ENCODE data around the gene ERG28. TPM values are rescaled to one million over a fixed set of nuclear protein-coding genes. Genes with fewer than 3 reads are reported as not detected.

Gene ERG28
- total and polyA plus RNA-seq, 3 experiments from 2014 or later, result 18.5 to 31.4 (median 18.8) TPM

- Mint-ChIP-seq H3K9me3 (no peaks in the 10 kb centered on the region), H3K4me1 (no peaks in the 10 kb centered on the region), H3K36me3 (peaks cover 0 to 2% (median 0%) of the 10 kb centered on the region in 3 donors), H3K4me3 (no peak overlapping the region), H3K27ac (no peak overlapping the region), H3K27me3 (no peaks in the 10 kb centered on the region)
- Histone ChIP-seq H3K36me3 (ENCODE audit: insufficient read depth, low read length) (no peaks in the 10 kb centered on the region), H3K4me1 (ENCODE audit: insufficient read depth, low read length) (no peaks in the 10 kb centered on the region), H3K4me3 (ENCODE audit: low read length) (no peak overlapping the region), H3K27me3 (ENCODE audit: insufficient read depth, low read length, poor library complexity, severe bottlenecking) (no peaks in the 10 kb centered on the region), H3K9me3 (ENCODE audit: low read length) (no peaks in the 10 kb centered on the region), H3K27ac (ENCODE audit: low read depth, low read length) (no peak overlapping the region)
- ChIA-PET POLR2A (no interaction called here), CTCF (no interaction called here)
- no peak for DNase-seq
Observed at GRCh38 chr14:75631453-75631831, 29.2 kb downstream of the ERG28 start.

DNA sequence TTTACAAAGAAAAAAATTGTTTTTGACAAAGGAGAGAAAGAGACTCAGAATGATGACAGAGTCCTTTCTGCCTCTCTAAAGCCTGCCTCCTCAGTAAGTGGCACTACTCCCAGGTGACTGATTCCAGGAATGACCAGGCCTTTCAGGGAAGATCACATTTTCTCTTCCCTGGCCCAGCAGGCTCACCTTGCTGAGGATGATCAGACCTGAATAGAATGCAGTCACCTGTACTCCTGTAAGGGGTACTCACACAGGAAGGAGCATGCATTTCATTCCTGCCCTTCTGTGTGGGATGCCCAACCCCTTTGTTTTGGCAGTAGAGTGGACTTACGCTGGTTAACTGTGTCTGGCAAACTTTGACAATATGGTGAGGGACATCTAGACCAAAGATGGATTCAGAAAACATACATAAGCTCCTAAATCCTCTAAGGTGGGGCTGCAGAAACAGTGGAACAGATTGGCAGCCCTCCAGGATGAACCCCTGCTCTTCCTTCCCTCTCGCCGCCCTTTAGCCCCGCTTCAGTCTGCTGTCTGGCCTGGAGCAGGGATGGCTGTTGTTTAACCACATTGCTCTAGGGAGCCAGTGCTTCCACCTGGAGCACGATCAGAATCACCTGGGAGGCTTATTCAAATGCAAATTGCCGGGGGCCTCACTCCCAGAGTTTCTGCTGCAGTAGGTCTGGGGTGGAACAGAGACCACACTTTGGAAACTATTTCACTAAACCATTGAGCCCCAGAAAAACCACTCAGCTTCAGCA lies 29.8 kb downstream of the ERG28 start:
- no peak overlapping the region for H3K27ac ChIP-seq (ENCODE audit: low read depth, low read length)
- H3K27me3 ChIP-seq (ENCODE audit: insufficient read depth, low read length, poor library complexity, severe bottlenecking), result no peaks in the 10 kb centered on the region
- no peaks in the 10 kb centered on the region for H3K9me3 ChIP-seq (ENCODE audit: low read length)
- H3K36me3 ChIP-seq (ENCODE audit: insufficient read depth, low read length), result no peaks in the 10 kb centered on the region
- no peak for DNase-seq
- Mint-ChIP-seq H3K36me3 (peaks cover 0 to 2% (median 0%) of the 10 kb centered on the region in 3 donors), H3K9me3 (no peaks in the 10 kb centered on the region), H3K27me3 (no peaks in the 10 kb centered on the region), H3K4me1 (no peaks in the 10 kb centered on the region), H3K27ac (no peak overlapping the region), H3K4me3 (no peak overlapping the region)
- H3K4me1 ChIP-seq (ENCODE audit: insufficient read depth, low read length), result no peaks in the 10 kb centered on the region
- no peak overlapping the region for H3K4me3 ChIP-seq (ENCODE audit: low read length)
- ChIA-PET POLR2A (no interaction called here), CTCF (no interaction called here)

DNA sequence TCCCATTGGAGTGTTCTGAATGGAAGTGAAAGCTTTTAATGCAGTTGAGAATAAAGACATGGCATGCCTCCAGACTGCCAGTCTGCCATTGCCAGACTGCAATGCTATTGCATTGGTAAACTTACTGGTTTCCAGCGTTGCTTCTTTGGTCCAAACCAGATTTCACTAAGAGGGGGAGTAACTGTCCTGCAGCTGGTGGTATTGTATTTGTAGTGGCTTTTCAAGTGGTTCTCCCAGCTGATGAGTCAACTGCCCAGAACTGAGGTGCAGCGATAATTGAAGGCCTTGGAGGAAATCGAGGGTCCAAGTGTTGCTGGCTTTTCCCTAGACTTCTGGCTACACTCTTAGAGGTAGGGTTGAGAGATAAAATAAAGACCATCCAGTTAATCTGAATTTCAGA lies 31.9 kb downstream of the ERG28 start:
- H3K9me3 ChIP-seq (ENCODE audit: low read length), result no peaks in the 10 kb centered on the region
- no peaks in the 10 kb centered on the region for H3K4me1 Mint-ChIP-seq
- no peak overlapping the region for H3K27ac ChIP-seq (ENCODE audit: low read depth, low read length)
- no peak overlapping the region for H3K4me3 ChIP-seq (ENCODE audit: low read length)
- no peaks in the 10 kb centered on the region for H3K9me3 Mint-ChIP-seq
- H3K27me3 ChIP-seq (ENCODE audit: insufficient read depth, low read length, poor library complexity, severe bottlenecking), result no peaks in the 10 kb centered on the region
- H3K36me3 Mint-ChIP-seq, result peaks cover 0 to 2% (median 0%) of the 10 kb centered on the region in 3 donors
- no peak overlapping the region for H3K4me3 Mint-ChIP-seq
- CTCF ChIA-PET, result no interaction called here
- H3K27me3 Mint-ChIP-seq, result no peaks in the 10 kb centered on the region
- H3K4me1 ChIP-seq (ENCODE audit: insufficient read depth, low read length), result no peaks in the 10 kb centered on the region
- POLR2A ChIA-PET, result no interaction called here
- H3K36me3 ChIP-seq (ENCODE audit: insufficient read depth, low read length), result no peaks in the 10 kb centered on the region
- no peak overlapping the region for H3K27ac Mint-ChIP-seq
- no peak for DNase-seq

- no peaks in the 10 kb centered on the region for H3K36me3 Mint-ChIP-seq
- H3K27me3 Mint-ChIP-seq, result no peaks in the 10 kb centered on the region
- ChIA-PET CTCF (interaction anchor here (2.0 kb wide), 1 partner anchor 28 kb away, joined by 6 read pairs; no protein-coding TSS in a partner anchor), POLR2A (no interaction called here)
- no peak overlapping the region for H3K27ac Mint-ChIP-seq
- no peak for DNase-seq
- Histone ChIP-seq H3K9me3 (ENCODE audit: low read length) (no peaks in the 10 kb centered on the region), H3K4me1 (ENCODE audit: insufficient read depth, low read length) (no peaks in the 10 kb centered on the region), H3K27me3 (ENCODE audit: insufficient read depth, low read length, poor library complexity, severe bottlenecking) (no peaks in the 10 kb centered on the region), H3K4me3 (ENCODE audit: low read length) (no peak overlapping the region), H3K27ac (ENCODE audit: low read depth, low read length) (no peak overlapping the region), H3K36me3 (ENCODE audit: insufficient read depth, low read length) (no peaks in the 10 kb centered on the region)
- H3K4me1 Mint-ChIP-seq, result no peaks in the 10 kb centered on the region
- no peaks in the 10 kb centered on the region for H3K9me3 Mint-ChIP-seq
- no peak overlapping the region for H3K4me3 Mint-ChIP-seq
Observed at GRCh38 chr14:75627406-75627805, 33.3 kb downstream of the ERG28 start.

DNA sequence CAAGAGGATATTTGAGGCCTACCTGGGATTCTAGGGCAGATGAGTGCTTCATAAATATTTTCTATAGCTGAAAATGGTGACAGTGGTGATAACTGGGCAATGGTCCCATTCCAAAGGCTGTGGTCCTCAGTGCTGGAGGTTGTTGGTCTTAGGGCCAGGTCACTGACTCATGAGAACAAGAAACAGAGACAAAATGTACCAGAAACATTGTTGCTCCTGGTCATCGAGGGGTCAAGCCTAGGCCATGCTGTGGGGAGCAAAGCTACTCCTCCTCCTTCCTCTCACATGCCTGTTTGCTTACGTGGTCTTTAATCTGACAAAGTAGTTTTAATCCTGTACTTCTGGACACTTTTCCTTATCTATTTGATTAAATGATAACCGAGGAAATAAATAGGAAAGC lies 33.8 kb downstream of the ERG28 start:
- no peaks in the 10 kb centered on the region for H3K27me3 Mint-ChIP-seq
- Histone ChIP-seq H3K4me1 (ENCODE audit: insufficient read depth, low read length) (no peaks in the 10 kb centered on the region), H3K4me3 (ENCODE audit: low read length) (no peak overlapping the region), H3K27me3 (ENCODE audit: insufficient read depth, low read length, poor library complexity, severe bottlenecking) (no peaks in the 10 kb centered on the region), H3K27ac (ENCODE audit: low read depth, low read length) (no peak overlapping the region), H3K36me3 (ENCODE audit: insufficient read depth, low read length) (no peaks in the 10 kb centered on the region), H3K9me3 (ENCODE audit: low read length) (no peaks in the 10 kb centered on the region)
- H3K4me1 Mint-ChIP-seq, result no peaks in the 10 kb centered on the region
- H3K9me3 Mint-ChIP-seq, result no peaks in the 10 kb centered on the region
- H3K36me3 Mint-ChIP-seq, result no peaks in the 10 kb centered on the region
- ChIA-PET CTCF (interaction anchor here (2.0 kb wide), 1 partner anchor 28 kb away, joined by 6 read pairs; no protein-coding TSS in a partner anchor), POLR2A (no interaction called here)
- DNase-seq, result no peak
- H3K27ac Mint-ChIP-seq, result no peak overlapping the region
- no peak overlapping the region for H3K4me3 Mint-ChIP-seq

DNA sequence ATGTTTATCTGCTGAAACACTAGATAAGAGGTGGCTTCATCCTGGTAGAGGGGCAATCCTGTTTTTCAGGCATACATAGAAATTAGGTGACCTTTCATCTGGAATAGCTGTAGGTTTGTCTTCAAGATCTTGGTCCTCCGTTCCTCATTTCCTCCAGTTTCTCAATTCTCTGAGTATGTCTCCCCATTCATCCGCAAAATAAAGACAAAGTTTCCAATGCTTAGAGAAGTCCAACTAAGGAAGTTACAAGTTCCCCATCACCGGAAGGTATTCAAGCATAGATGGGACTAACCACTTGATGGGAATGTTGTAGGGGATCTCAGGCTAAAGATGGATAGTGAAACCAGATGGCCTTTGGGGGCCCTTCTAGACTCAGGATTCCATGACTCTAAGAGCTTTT lies 34.3 kb downstream of the ERG28 start:
- DNase-seq, result no peak
- H3K27me3 Mint-ChIP-seq, result no peaks in the 10 kb centered on the region
- H3K4me3 Mint-ChIP-seq, result no peak overlapping the region
- Histone ChIP-seq H3K4me1 (ENCODE audit: insufficient read depth, low read length) (no peaks in the 10 kb centered on the region), H3K27ac (ENCODE audit: low read depth, low read length) (no peak overlapping the region), H3K9me3 (ENCODE audit: low read length) (no peaks in the 10 kb centered on the region), H3K36me3 (ENCODE audit: insufficient read depth, low read length) (no peaks in the 10 kb centered on the region), H3K4me3 (ENCODE audit: low read length) (no peak overlapping the region), H3K27me3 (ENCODE audit: insufficient read depth, low read length, poor library complexity, severe bottlenecking) (no peaks in the 10 kb centered on the region)
- no peak overlapping the region for H3K27ac Mint-ChIP-seq
- ChIA-PET POLR2A (no interaction called here), CTCF (interaction anchor here (2.0 kb wide), 1 partner anchor 29 kb away, joined by 6 read pairs; no protein-coding TSS in a partner anchor)
- no peaks in the 10 kb centered on the region for H3K9me3 Mint-ChIP-seq
- no peaks in the 10 kb centered on the region for H3K36me3 Mint-ChIP-seq
- no peaks in the 10 kb centered on the region for H3K4me1 Mint-ChIP-seq

DNA sequence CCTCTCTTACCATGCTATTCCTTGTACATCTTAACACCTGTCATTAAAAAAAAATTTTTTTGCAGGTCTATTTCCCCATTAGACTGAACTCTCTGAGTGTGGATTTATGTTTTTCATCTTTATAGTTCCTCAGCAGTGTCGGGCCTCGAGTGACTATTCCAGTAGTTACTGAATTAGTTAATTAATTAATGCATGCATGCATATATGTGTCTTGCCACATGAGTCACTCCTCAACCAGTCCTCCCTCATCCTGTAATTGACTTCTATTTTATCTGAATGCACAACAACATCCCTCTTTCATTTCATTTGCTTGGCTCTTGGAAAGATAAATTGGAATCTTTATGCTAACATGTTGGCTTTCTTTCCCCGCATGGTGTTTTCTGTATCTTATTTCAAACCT lies 35.6 kb downstream of the ERG28 start:
- ChIA-PET CTCF (interaction anchor here (1.0 kb wide), 1 partner anchor 12 kb away, joined by 3 read pairs; no protein-coding TSS in a partner anchor), POLR2A (no interaction called here)
- no peaks in the 10 kb centered on the region for H3K4me1 Mint-ChIP-seq
- Histone ChIP-seq H3K4me3 (ENCODE audit: low read length) (no peak overlapping the region), H3K36me3 (ENCODE audit: insufficient read depth, low read length) (no peaks in the 10 kb centered on the region), H3K4me1 (ENCODE audit: insufficient read depth, low read length) (no peaks in the 10 kb centered on the region), H3K9me3 (ENCODE audit: low read length) (no peaks in the 10 kb centered on the region), H3K27ac (ENCODE audit: low read depth, low read length) (no peak overlapping the region), H3K27me3 (ENCODE audit: insufficient read depth, low read length, poor library complexity, severe bottlenecking) (no peaks in the 10 kb centered on the region)
- H3K27ac Mint-ChIP-seq, result no peak overlapping the region
- no peak overlapping the region for H3K4me3 Mint-ChIP-seq
- DNase-seq, result no peak
- no peaks in the 10 kb centered on the region for H3K36me3 Mint-ChIP-seq
- H3K9me3 Mint-ChIP-seq, result no peaks in the 10 kb centered on the region
- no peaks in the 10 kb centered on the region for H3K27me3 Mint-ChIP-seq

GRCh38 chr14:75619548-75619947 lies 41.1 kb downstream of the ERG28 start:
- H3K9me3 ChIP-seq (ENCODE audit: low read length), result no peaks in the 10 kb centered on the region
- H3K4me3 ChIP-seq (ENCODE audit: low read length), result no peak overlapping the region
- ChIA-PET POLR2A (no interaction called here), CTCF (no interaction called here)
- H3K27me3 Mint-ChIP-seq, result no peaks in the 10 kb centered on the region
- no peaks in the 10 kb centered on the region for H3K4me1 Mint-ChIP-seq
- no peak overlapping the region for H3K27ac Mint-ChIP-seq
- peaks cover 0 to 2% (median under 1%) of the 10 kb centered on the region in 3 donors for H3K36me3 Mint-ChIP-seq
- no peak overlapping the region for H3K4me3 Mint-ChIP-seq
- no peaks in the 10 kb centered on the region for H3K27me3 ChIP-seq (ENCODE audit: insufficient read depth, low read length, poor library complexity, severe bottlenecking)
- no peak for DNase-seq
- no peaks in the 10 kb centered on the region for H3K4me1 ChIP-seq (ENCODE audit: insufficient read depth, low read length)
- no peaks in the 10 kb centered on the region for H3K9me3 Mint-ChIP-seq
- H3K36me3 ChIP-seq (ENCODE audit: insufficient read depth, low read length), result no peaks in the 10 kb centered on the region
- H3K27ac ChIP-seq (ENCODE audit: low read depth, low read length), result no peak overlapping the region
